Thymus (tissue), 11 donors: ENCODE data around the gene S100A6. TPM values are rescaled to one million over a fixed set of nuclear protein-coding genes. Genes with fewer than 3 reads are reported as not detected.
"Not testable (repeated sequence)": the region's sequence is repeated elsewhere in the genome, so short reads cannot be mapped to it uniquely, and the experiment has no call there.

Source experiments
- DNase-seq, 9 donors: peaks; one replicate each; pipeline ENCODE4 v3.0.0-alpha.2; 2013; ENCODE audit warnings: low spot score in 9 of 9, low read depth in 6 of 9, missing footprints in 1 of 9
- H3K27ac ChIP-seq, 2 donors: one replicate each; pipeline ENCODE4 v1.5.1; 2013; ENCODE audit warnings: control low read depth in 1 of 2, low read depth in 1 of 2, low read length in 1 of 2, mild to moderate bottlenecking in 1 of 2, moderate library complexity in 1 of 2
- H3K27me3 ChIP-seq, 2 donors: one replicate each; pipeline ENCODE4 v1.5.1; 2013; ENCODE audit warnings: low read length in 1 of 2; ENCODE audit not compliant: control insufficient read depth in 2 of 2, insufficient read depth in 1 of 2
- H3K36me3 ChIP-seq, 2 donors: one replicate each; pipeline ENCODE4 v1.5.1; 2013; ENCODE audit warnings: low read length in 1 of 2, mild to moderate bottlenecking in 1 of 2, moderate library complexity in 1 of 2; ENCODE audit not compliant: control insufficient read depth in 2 of 2, insufficient read depth in 2 of 2
- H3K4me1 ChIP-seq, 2 donors: one replicate each; pipeline ENCODE4 v1.5.1; 2013; ENCODE audit warnings: low read length in 2 of 2; ENCODE audit not compliant: control insufficient read depth in 2 of 2, insufficient read depth in 2 of 2
- H3K4me3 ChIP-seq, 2 donors: one replicate each; pipeline ENCODE4 v1.5.1; 2013; ENCODE audit warnings: low read length in 2 of 2, control low read depth in 1 of 2, mild to moderate bottlenecking in 1 of 2
- H3K9me3 ChIP-seq, 2 donors: one replicate each; pipeline ENCODE4 v1.5.1; 2013; ENCODE audit warnings: low read length in 1 of 2, mild to moderate bottlenecking in 1 of 2; ENCODE audit not compliant: control insufficient read depth in 2 of 2, insufficient read depth in 1 of 2
- WGBS: extraction: QIAGEN DNeasy Blood & Tissue Kit; methylation state at CpG from one replicate; pipeline ENCODE4 v1.1.7; 2013; 5-methylcytosine and 5-hydroxymethylcytosine counted together
- polyA plus RNA-seq: library from polyadenylated mRNA; stranded (reverse); fragments of 200-250 nt; gene quantifications from one replicate; pipeline ENCODE4 v1.2.3, GENCODE V29; 2013
- total RNA-seq: library from RNA; stranded (reverse); fragments of 120-200 nt; gene quantifications from one replicate; pipeline ENCODE4 v1.2.4, GENCODE V29; 2013
- donor health status: healthy.

The S100A6 gene
- total and polyA plus RNA-seq, 2 donors: 131 to 654 TPM

GRCh38 chr1:153577138-153577537 is 41.3 kb upstream of the S100A6 start:
- no peak for DNase-seq
- no peaks in the 10 kb centered on the region for H3K36me3 ChIP-seq
- H3K4me1 ChIP-seq: no peaks in the 10 kb centered on the region
- no peak overlapping the region for H3K4me3 ChIP-seq
- no peak overlapping the region for H3K27ac ChIP-seq
- H3K27me3 ChIP-seq: peaks cover 0 to 7% of the 10 kb centered on the region in 2 donors
- no peaks in the 10 kb centered on the region for H3K9me3 ChIP-seq
- 43% methylated on average over 4 of the region's 4 CpGs for WGBS

- H3K27me3 ChIP-seq, DNase-seq, H3K4me1 ChIP-seq, H3K36me3 ChIP-seq, H3K4me3 ChIP-seq, H3K9me3 ChIP-seq, H3K27ac ChIP-seq: not testable (repeated sequence)
- 96% methylated on average over 10 of the region's 10 CpGs for WGBS
Observed at GRCh38 chr1:153575497-153575896, 39.7 kb upstream of the S100A6 start.

GRCh38 chr1:153575081-153575491 is 39.3 kb upstream of the S100A6 start:
- H3K27me3 ChIP-seq, H3K36me3 ChIP-seq, H3K9me3 ChIP-seq, H3K27ac ChIP-seq, H3K4me1 ChIP-seq, H3K4me3 ChIP-seq, DNase-seq: not testable (repeated sequence)
- 93% methylated on average over 35 of the region's 35 CpGs for WGBS

- H3K36me3 ChIP-seq: no peaks in the 10 kb centered on the region
- H3K4me3 ChIP-seq: no peak overlapping the region
- peaks cover 0 to 6% of the 10 kb centered on the region in 2 donors for H3K4me1 ChIP-seq
- peak overlapping the region in 1 of 2 donors; percentile 54 for H3K27ac ChIP-seq
- peaks cover 0 to 7% of the 10 kb centered on the region in 2 donors for H3K27me3 ChIP-seq
- H3K9me3 ChIP-seq: no peaks in the 10 kb centered on the region
- no peak for DNase-seq
- WGBS: 68% methylated on average over 3 of the region's 3 CpGs
Observed at GRCh38 chr1:153573351-153573750, 37.6 kb upstream of the S100A6 start.

- H3K4me3 ChIP-seq: no peak overlapping the region
- DNase-seq: peak in 7 of 9 donors; percentile 30 to 78 (median 52)
- H3K4me1 ChIP-seq: peaks cover 0 to 13% of the 10 kb centered on the region in 2 donors
- no peaks in the 10 kb centered on the region for H3K36me3 ChIP-seq
- H3K27me3 ChIP-seq: peaks cover 0 to 3% of the 10 kb centered on the region in 2 donors
- no peaks in the 10 kb centered on the region for H3K9me3 ChIP-seq
- H3K27ac ChIP-seq: no peak overlapping the region
- WGBS: 12% methylated on average over 3 of the region's 3 CpGs
Observed at GRCh38 chr1:153572569-153573015, 36.8 kb upstream of the S100A6 start.

- peaks cover 0 to 2% of the 10 kb centered on the region in 2 donors for H3K27me3 ChIP-seq
- peaks cover 0 to 15% of the 10 kb centered on the region in 2 donors for H3K4me1 ChIP-seq
- H3K36me3 ChIP-seq: no peaks in the 10 kb centered on the region
- DNase-seq: no peak
- H3K27ac ChIP-seq: no peak overlapping the region
- 85% methylated on average over 7 of the region's 7 CpGs for WGBS
- H3K4me3 ChIP-seq: no peak overlapping the region
- no peaks in the 10 kb centered on the region for H3K9me3 ChIP-seq
Observed at GRCh38 chr1:153571706-153572105, 35.9 kb upstream of the S100A6 start.

GRCh38 chr1:153570874-153571273 is 35.1 kb upstream of the S100A6 start:
- Histone ChIP-seq H3K9me3 (no peaks in the 10 kb centered on the region), H3K27ac (no peak overlapping the region), H3K36me3 (no peaks in the 10 kb centered on the region), H3K27me3 (no peaks in the 10 kb centered on the region), H3K4me1 (peaks cover 0 to 24% of the 10 kb centered on the region in 2 donors), H3K4me3 (no peak overlapping the region)
- 98% methylated on average over 5 of the region's 5 CpGs for WGBS
- no peak for DNase-seq

- DNase-seq: no peak
- H3K36me3 ChIP-seq: no peaks in the 10 kb centered on the region
- no peaks in the 10 kb centered on the region for H3K9me3 ChIP-seq
- no peak overlapping the region for H3K4me3 ChIP-seq
- H3K27ac ChIP-seq: no peak overlapping the region
- WGBS: 96% methylated on average over 8 of the region's 8 CpGs
- H3K27me3 ChIP-seq: no peaks in the 10 kb centered on the region
- peaks cover 0 to 31% of the 10 kb centered on the region in 2 donors for H3K4me1 ChIP-seq
Observed at GRCh38 chr1:153569465-153569864, 33.7 kb upstream of the S100A6 start.

- Histone ChIP-seq H3K4me3 (no peak overlapping the region), H3K9me3 (no peaks in the 10 kb centered on the region), H3K27ac (no peak overlapping the region), H3K36me3 (no peaks in the 10 kb centered on the region), H3K4me1 (peaks cover 0 to 32% of the 10 kb centered on the region in 2 donors), H3K27me3 (no peaks in the 10 kb centered on the region)
- 23% methylated on average over 25 of the region's 25 CpGs for WGBS
- peak; percentile 48 to 81 (median 57) for DNase-seq
Observed at GRCh38 chr1:153568367-153569099, 32.7 kb upstream of the S100A6 start.
